Mesenchymal stem cell (in vitro differentiated cells and primary cell): ENCODE measurements around the gene FCHO2.

ENCODE experiments used
- DNase-seq: peaks from one replicate; pipeline ENCODE4 v3.0.0-alpha.2; 2013
- H2AFZ ChIP-seq: one replicate; pipeline ENCODE4 v1.6.1; 2013; ENCODE audit warnings: low read depth, mild to moderate bottlenecking, control low read depth, inconsistent platforms, low read length, moderate library complexity
- H2AK5ac ChIP-seq: 2 replicates; pipeline ENCODE4 v1.6.1; 2013; ENCODE audit warnings: low read length, moderate library complexity, mild to moderate bottlenecking, inconsistent platforms; ENCODE audit not compliant: severe bottlenecking
- H2BK120ac ChIP-seq: one replicate; pipeline ENCODE4 v1.6.1; 2013; ENCODE audit warnings: low read depth, mild to moderate bottlenecking, inconsistent platforms, low read length, moderate library complexity
- H2BK12ac ChIP-seq, 2 experiments: one replicate each; pipeline ENCODE4 v1.6.1; 2013; ENCODE audit warnings: inconsistent platforms in 2 of 2, low read length in 2 of 2, mild to moderate bottlenecking in 2 of 2, moderate library complexity in 2 of 2, control low read depth in 1 of 2
- H2BK15ac ChIP-seq: one replicate; pipeline ENCODE4 v1.6.1; 2013; ENCODE audit warnings: mild to moderate bottlenecking, low read depth, inconsistent platforms; ENCODE audit not compliant: poor library complexity, severe bottlenecking
- H2BK5ac ChIP-seq: 2 replicates; pipeline ENCODE4 v1.6.1; 2013; ENCODE audit warnings: low read depth, mild to moderate bottlenecking, low read length, control low read depth, inconsistent platforms; ENCODE audit not compliant: poor library complexity, severe bottlenecking
- H3K14ac ChIP-seq, 2 experiments: one replicate each; pipeline ENCODE4 v1.6.1; 2013; ENCODE audit warnings: inconsistent platforms in 2 of 2, low read length in 2 of 2, control low read depth in 1 of 2, mild to moderate bottlenecking in 1 of 2, moderate library complexity in 1 of 2
- H3K18ac ChIP-seq, 2 experiments: one replicate each; pipeline ENCODE4 v1.6.1; 2013; ENCODE audit warnings: inconsistent platforms in 2 of 2, low read length in 2 of 2, control low read depth in 1 of 2, low read depth in 1 of 2, mild to moderate bottlenecking in 1 of 2
- H3K23ac ChIP-seq, 2 experiments: one replicate each; pipeline ENCODE4 v1.6.1; 2013; ENCODE audit warnings: inconsistent platforms in 2 of 2, low read length in 2 of 2, mild to moderate bottlenecking in 2 of 2, moderate library complexity in 2 of 2, control low read depth in 1 of 2
- H3K27ac ChIP-seq: 2 replicates; pipeline ENCODE4 v1.5.1; 2013; ENCODE audit warnings: mild to moderate bottlenecking, moderate library complexity, low read length, control low read depth, inconsistent platforms; ENCODE audit not compliant: poor library complexity, severe bottlenecking
- H3K27me3 ChIP-seq, 2 experiments: 2 replicates each; pipeline versions ENCODE4 v1.6.1 to v1.7.0; 2013; ENCODE audit warnings: low read length in 2 of 2, mild to moderate bottlenecking in 2 of 2, moderate library complexity in 2 of 2, control low read depth in 1 of 2, inconsistent platforms in 1 of 2; ENCODE audit not compliant: control insufficient read depth in 1 of 2, insufficient read depth in 1 of 2
- H3K36me3 ChIP-seq, 2 experiments: 2 replicates each; pipeline versions ENCODE4 v1.6.1 to v1.7.0; 2013; ENCODE audit warnings: low read length in 2 of 2, control low read depth in 1 of 2, inconsistent platforms in 1 of 2, low read depth in 1 of 2, mild to moderate bottlenecking in 1 of 2; ENCODE audit not compliant: insufficient read depth in 2 of 2, control insufficient read depth in 1 of 2
- H3K4ac ChIP-seq, 2 experiments: one replicate each; pipeline ENCODE4 v1.6.1; 2013; ENCODE audit warnings: inconsistent platforms in 2 of 2, low read length in 2 of 2, mild to moderate bottlenecking in 2 of 2, moderate library complexity in 2 of 2, control low read depth in 1 of 2, low read depth in 1 of 2
- H3K4me1 ChIP-seq: 2 replicates; pipeline ENCODE4 v1.6.1; 2013; ENCODE audit warnings: low read depth, low read length, control low read depth; ENCODE audit not compliant: control insufficient read depth, insufficient read depth
- H3K4me2 ChIP-seq: 2 replicates; pipeline ENCODE4 v1.6.1; 2013; ENCODE audit warnings: low read length, mild to moderate bottlenecking, inconsistent platforms; ENCODE audit not compliant: poor library complexity, severe bottlenecking
- H3K4me3 ChIP-seq, 2 experiments: 2 replicates each; pipeline versions ENCODE4 v1.5.1 to v1.7.0; 2013; ENCODE audit warnings: low read length in 2 of 2, mild to moderate bottlenecking in 2 of 2, control low read depth in 1 of 2, low read depth in 1 of 2; ENCODE audit not compliant: insufficient read depth in 1 of 2
- H3K79me1 ChIP-seq: replicated peaks from 2 replicates; pipeline ENCODE4 v1.6.1; 2013; ENCODE audit warnings: mild to moderate bottlenecking, control low read depth, low read length, inconsistent platforms; ENCODE audit not compliant: poor library complexity, severe bottlenecking
- H3K9ac ChIP-seq: 2 replicates; pipeline ENCODE4 v1.7.0; 2013; ENCODE audit warnings: mild to moderate bottlenecking, low read length, moderate library complexity
- H3K9me3 ChIP-seq: 2 replicates; pipeline ENCODE4 v1.7.0; 2013; ENCODE audit warnings: mild to moderate bottlenecking, low read length; ENCODE audit not compliant: control insufficient read depth
- H4K8ac ChIP-seq: one replicate; pipeline ENCODE4 v1.6.1; 2013; ENCODE audit warnings: inconsistent platforms, mild to moderate bottlenecking, low read length, moderate library complexity
- H4K91ac ChIP-seq: one replicate; pipeline ENCODE4 v1.6.1; 2013; ENCODE audit warnings: mild to moderate bottlenecking, low read length, inconsistent platforms
- WGBS: methylation state at CpG from one replicate; pipeline ENCODE4 v1.1.7; 2013; ENCODE audit warnings: mixed read lengths; 5-methylcytosine and 5-hydroxymethylcytosine counted together

Gene FCHO2

GRCh38 chr5:73093943-73094342, 138.1 kb downstream of the FCHO2 start:
- Histone ChIP-seq H3K4me2 (no peak overlapping the region), H3K4ac (no peak overlapping the region)
- 77% methylated on average over 7 of the region's 7 CpGs for WGBS

GRCh38 chr5:73094415-73094814, 138.6 kb downstream of the FCHO2 start:
- no peak overlapping the region for H2BK120ac ChIP-seq
- H2AFZ ChIP-seq = no peak overlapping the region
- no peak overlapping the region for H3K23ac ChIP-seq
- H3K9ac ChIP-seq = no peak overlapping the region
- no peak overlapping the region for H3K4me2 ChIP-seq
- no peak overlapping the region for H2BK12ac ChIP-seq
- no peaks in the 10 kb centered on the region for H3K27me3 ChIP-seq
- H2BK5ac ChIP-seq = no peak overlapping the region
- H3K79me1 ChIP-seq = peaks cover 3% of the 10 kb centered on the region
- no peak overlapping the region for H3K4ac ChIP-seq
- H4K8ac ChIP-seq = no peak overlapping the region
- peak overlapping the region; percentile 54 for H2AK5ac ChIP-seq
- H3K4me1 ChIP-seq = peaks cover 5% of the 10 kb centered on the region
- H3K14ac ChIP-seq = no peak overlapping the region
- no peak overlapping the region for H4K91ac ChIP-seq
- H3K9me3 ChIP-seq = peaks cover 15% of the 10 kb centered on the region
- H3K36me3 ChIP-seq = peaks cover 7 to 22% of the 10 kb centered on the region in 2 experiments
- no peak overlapping the region for H3K4me3 ChIP-seq
- H3K27ac ChIP-seq = no peak overlapping the region
- H2BK15ac ChIP-seq = no peak overlapping the region
- no peak overlapping the region for H3K18ac ChIP-seq
- WGBS = 100% methylated on average over 1 of the region's 1 CpG
- DNase-seq = no peak

More at GRCh38 chr5:73093943-73094342, 138.1 kb downstream of the FCHO2 start:
- H3K9me3 ChIP-seq = peaks cover 15% of the 10 kb centered on the region
- H3K36me3 ChIP-seq = peaks cover 7 to 22% of the 10 kb centered on the region in 2 experiments
- DNase-seq = peak; percentile 65
- H3K4me1 ChIP-seq = peaks cover 4% of the 10 kb centered on the region
- no peaks in the 10 kb centered on the region for H3K27me3 ChIP-seq
- H4K8ac ChIP-seq = no peak overlapping the region
- no peak overlapping the region for H2AFZ ChIP-seq
- H2BK120ac ChIP-seq = no peak overlapping the region
- H2BK5ac ChIP-seq = peak overlapping the region; percentile 57
- H2BK15ac ChIP-seq = no peak overlapping the region
- no peak overlapping the region for H3K27ac ChIP-seq
- H3K23ac ChIP-seq = no peak overlapping the region
- H3K79me1 ChIP-seq = peaks cover 3% of the 10 kb centered on the region
- H4K91ac ChIP-seq = no peak overlapping the region
- no peak overlapping the region for H2AK5ac ChIP-seq
- H3K14ac ChIP-seq = no peak overlapping the region
- H3K18ac ChIP-seq = no peak overlapping the region
- no peak overlapping the region for H3K4me3 ChIP-seq
- H3K9ac ChIP-seq = peak overlapping the region; percentile 8
- H2BK12ac ChIP-seq = no peak overlapping the region

DNA sequence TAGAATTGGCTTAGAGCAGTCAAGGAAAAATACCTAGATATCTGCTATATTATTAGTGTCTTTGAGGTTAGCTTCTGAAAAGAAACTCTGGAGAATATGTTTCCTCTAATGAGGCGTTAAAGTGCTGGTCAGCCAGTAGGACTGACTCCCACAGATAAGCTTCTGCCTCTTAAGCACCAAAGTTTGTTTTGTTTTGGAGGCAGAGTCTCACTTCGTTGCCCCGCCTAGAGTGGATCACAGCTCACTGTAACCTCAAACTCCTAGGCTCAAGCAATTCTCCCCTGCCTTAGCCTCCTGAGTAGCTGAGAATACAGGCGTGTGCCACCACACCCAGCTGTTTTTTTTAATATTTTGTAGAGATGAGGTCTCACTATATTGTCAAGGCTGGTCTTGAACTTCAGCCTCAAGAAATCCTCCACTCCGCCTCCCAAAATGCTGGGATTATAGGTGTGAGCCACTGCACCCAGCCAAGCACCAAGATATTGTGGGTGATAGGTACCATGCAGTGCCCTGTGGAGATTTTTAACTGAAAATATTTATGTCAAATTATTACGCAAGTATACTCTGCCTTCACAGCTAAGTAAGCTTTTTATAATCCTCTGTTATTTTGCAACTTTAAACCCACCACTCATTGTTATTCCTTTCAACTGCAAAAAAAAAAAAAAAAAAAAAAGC, 139.9 kb downstream of the FCHO2 start:
- Histone ChIP-seq H4K8ac (no peak overlapping the region), H3K27me3 (no peaks in the 10 kb centered on the region), H2BK120ac (no peak overlapping the region), H2AFZ (no peak overlapping the region), H3K27ac (no peak overlapping the region), H3K9me3 (peaks cover 15% of the 10 kb centered on the region), H3K79me1 (peaks cover 3% of the 10 kb centered on the region), H3K9ac (no peak overlapping the region), H3K4me2 (no peak overlapping the region), H3K14ac (no peak overlapping the region), H2AK5ac (no peak overlapping the region), H2BK5ac (no peak overlapping the region), H3K4me1 (peaks cover 7% of the 10 kb centered on the region), H3K4ac (no peak overlapping the region), H3K4me3 (no peak overlapping the region), H3K18ac (no peak overlapping the region), H2BK12ac (no peak overlapping the region), H2BK15ac (no peak overlapping the region), H4K91ac (no peak overlapping the region), H3K23ac (no peak overlapping the region), H3K36me3 (peaks cover 7 to 19% of the 10 kb centered on the region in 2 experiments)
- 93% methylated on average over 5 of the region's 6 CpGs for WGBS
- no peak for DNase-seq

DNA sequence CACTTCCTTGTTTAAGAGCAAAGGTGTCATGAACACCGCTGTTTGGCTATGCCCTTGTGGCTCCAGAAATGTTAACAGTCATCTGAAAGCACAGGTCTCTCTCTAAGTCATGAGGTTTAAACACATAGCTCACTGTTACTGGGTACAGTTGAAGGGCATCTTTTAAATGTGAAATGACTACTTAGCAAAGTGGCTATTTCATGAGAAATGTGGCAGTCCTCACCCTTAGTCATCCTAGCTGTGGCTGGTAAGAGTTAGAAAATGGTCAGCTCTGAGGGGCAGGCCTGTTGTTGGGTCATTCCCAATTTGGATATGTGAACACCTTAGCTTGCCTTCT, 140.4 kb downstream of the FCHO2 start:
- H3K23ac ChIP-seq = no peak overlapping the region
- H3K79me1 ChIP-seq = peaks cover 3% of the 10 kb centered on the region
- no peak overlapping the region for H2BK120ac ChIP-seq
- no peak overlapping the region for H3K18ac ChIP-seq
- DNase-seq = no peak
- peaks cover 15% of the 10 kb centered on the region for H3K9me3 ChIP-seq
- H2BK5ac ChIP-seq = no peak overlapping the region
- no peaks in the 10 kb centered on the region for H3K27me3 ChIP-seq
- H2AFZ ChIP-seq = no peak overlapping the region
- H4K91ac ChIP-seq = no peak overlapping the region
- H3K14ac ChIP-seq = no peak overlapping the region
- no peak overlapping the region for H4K8ac ChIP-seq
- no peak overlapping the region for H2BK15ac ChIP-seq
- peaks cover 7% of the 10 kb centered on the region for H3K4me1 ChIP-seq
- no peak overlapping the region for H3K4me3 ChIP-seq
- 100% methylated on average over 1 of the region's 1 CpG for WGBS
- no peak overlapping the region for H2AK5ac ChIP-seq
- no peak overlapping the region for H3K4ac ChIP-seq
- no peak overlapping the region for H3K4me2 ChIP-seq
- H2BK12ac ChIP-seq = no peak overlapping the region
- H3K9ac ChIP-seq = no peak overlapping the region
- no peak overlapping the region for H3K27ac ChIP-seq
- peaks cover 4 to 16% of the 10 kb centered on the region in 2 experiments for H3K36me3 ChIP-seq
